ELF-1 (cell line): ENCODE data around the gene IGSF10.
A peak's percentile ranks its signal among the peaks of the same experiment; 100 is the strongest.

Experiments used
- DNase-seq: peaks from one replicate; pipeline ENCODE4 v3.0.0-alpha.2; 2016; ENCODE audit warnings: low read depth, low spot score

IGSF10 gene

GRCh38 chr3:151419806-151420205, 41.1 kb downstream of the IGSF10 start:
- no peak for DNase-seq

GRCh38 chr3:151415289-151415688, 45.6 kb downstream of the IGSF10 start:
- DNase-seq: no peak

- DNase-seq: peak; percentile 22
These were observed 47.9 kb downstream of the IGSF10 start for GRCh38 chr3:151412989-151413388.
